Measurements from ENCODE around the gene RCN1.

- TF ChIP-seq CTCF (IDR thresholded peaks at IDR 0.05) (no peak), POLR2A (IDR thresholded peaks at IDR 0.05) (no peak)
Measured at GRCh38 chr11:32138902-32139301, 48.0 kb downstream of the RCN1 start.
